Measurements from ENCODE around the gene C1QTNF3.
"Not testable (repeated sequence)": the region's sequence is repeated elsewhere in the genome, so short reads cannot be mapped to it uniquely, and the experiment has no call there.

DNA sequence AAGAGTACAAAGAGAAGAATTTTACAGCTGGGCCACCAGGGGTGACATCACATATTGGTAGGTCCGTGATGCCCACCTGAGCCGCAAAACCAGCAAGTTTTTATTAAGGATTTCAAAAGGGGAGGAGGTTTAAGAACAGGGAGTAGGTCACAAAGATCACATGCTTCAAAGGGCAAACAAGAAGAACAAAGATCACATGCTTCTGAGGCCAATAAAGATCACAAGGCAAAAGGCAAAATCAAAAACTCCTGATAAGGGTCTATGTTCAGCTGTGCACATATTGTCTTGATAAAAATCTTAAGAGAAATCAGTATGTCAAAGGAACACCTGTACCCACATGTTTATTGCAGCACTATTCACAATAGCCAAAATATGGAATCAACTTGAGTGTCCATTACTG lies 32.9 kb downstream of the C1QTNF3 start:
- not testable (repeated sequence) for TF ChIP-seq CTCF (IDR thresholded peaks at IDR 0.05; ENCODE audit: insufficient read depth, low read length, poor library complexity, severe bottlenecking); EZH2phosphoT487 (conservative IDR thresholded peaks at IDR 0.05; ENCODE audit: low read length)
